ENCODE measurements around the gene RAB3C.

GRCh38 chr5:58746321-58746720 lies 163.4 kb downstream of the RAB3C start:
- TF ChIP-seq CTCF (IDR thresholded peaks at IDR 0.05) (no peak), POLR2A (IDR thresholded peaks at IDR 0.05) (no peak), EP300 (IDR thresholded peaks at IDR 0.05) (no peak)
